K562 (cell line): ENCODE measurements around the gene LRP4. TPM values are rescaled to one million over a fixed set of nuclear protein-coding genes. Genes with fewer than 3 reads are reported as not detected.

Source experiments
- ATF7 ChIP-seq: fragments of 450-650 bp; IDR thresholded peaks from 2 replicates; pipeline ENCODE4 v1.7.1; 2014; ENCODE audit warnings: mild to moderate bottlenecking, moderate library complexity
- C11orf30 ChIP-seq: fragments of 450-650 bp; IDR thresholded peaks from 2 replicates; pipeline ENCODE4 v1.6.1; 2016; ENCODE audit warnings: low read depth, mild to moderate bottlenecking
- FOSL1 ChIP-seq: fragments of 200-800 bp; sonication (Bioruptor generic); conservative IDR thresholded peaks from 2 replicates; pipeline ENCODE4 v1.6.1; 2016; ENCODE audit warnings: missing genetic modification characterization, missing compliant biosample characterization
- FOXJ3 ChIP-seq: sonication (generic); formaldehyde crosslinking; IDR thresholded peaks from 2 replicates; pipeline ENCODE4 v1.4.0; 2020; ENCODE audit warnings: mild to moderate bottlenecking, missing genetic modification reagents
- HMGXB4 ChIP-seq: sonication (generic); formaldehyde crosslinking; IDR thresholded peaks from 2 replicates; pipeline ENCODE4 v1.8.1; 2023; ENCODE audit warnings: mild to moderate bottlenecking, missing genetic modification reagents
- JUN ChIP-seq, 2 experiments: sonication (generic) in 1 of 2; formaldehyde crosslinking in 1 of 2; IDR thresholded peaks; 2 replicates each; pipeline versions ENCODE4 v1.6.1 to v1.8.0; 2012 to 2022; ENCODE audit warnings: borderline replicate concordance in 2 of 2, mild to moderate bottlenecking in 2 of 2, improper control_type of control experiment in 1 of 2, low read depth in 1 of 2, low read length in 1 of 2, missing genetic modification reagents in 1 of 2
- JUND ChIP-seq, 2 experiments: IDR thresholded peaks; 2 replicates in 1 of 2; 3 replicates in 1 of 2; pipeline ENCODE4 v1.6.1; 2011; ENCODE audit warnings: borderline replicate concordance in 2 of 2, low read depth in 2 of 2, low read length in 2 of 2, improper control_type of control experiment in 1 of 2, missing biosample characterization in 1 of 2, missing genetic modification characterization in 1 of 2, missing genetic modification reagents in 1 of 2
- MEIS2 ChIP-seq: fragments of 450-650 bp; IDR thresholded peaks from 2 replicates; pipeline ENCODE4 v1.6.1; 2014; ENCODE audit warnings: mild to moderate bottlenecking; ENCODE audit not compliant: partially characterized antibody
- POLR2A ChIP-seq: fragments of 450-650 bp; conservative IDR thresholded peaks from 2 replicates; pipeline ENCODE4 v1.6.1; 2016
- TRIM24 ChIP-seq, 2 experiments: fragments of 450-650 bp; IDR thresholded peaks; 2 replicates each; pipeline ENCODE4 v1.6.1; 2016
- ZBTB11 ChIP-seq, 3 experiments: fragments of 200-800 bp in 1 of 3; fragments of 250-450 bp in 1 of 3; fragments of 450-650 bp in 1 of 3; sonication (Bioruptor Pico) in 1 of 3; sonication (Bioruptor generic) in 1 of 3; formaldehyde crosslinking in 1 of 3; IDR thresholded peaks; 2 replicates each; pipeline versions ENCODE4 v1.6.1 to v1.8.0; 2016 to 2022; ENCODE audit warnings: mild to moderate bottlenecking in 2 of 3, missing genetic modification characterization in 2 of 3, missing compliant biosample characterization in 1 of 3, moderate library complexity in 1 of 3
- ZEB2 ChIP-seq: fragments of 450-650 bp; IDR thresholded peaks from 2 replicates; pipeline ENCODE4 v1.6.1; 2016
- ZFP36 ChIP-seq: fragments of 150-350 bp; IDR thresholded peaks from 2 replicates; pipeline ENCODE4 v1.6.1; 2018; ENCODE audit warnings: low read length, low read depth; ENCODE audit not compliant: partially characterized antibody
- ZNF121 ChIP-seq: sonication (generic); formaldehyde crosslinking; conservative IDR thresholded peaks from 2 replicates; pipeline ENCODE4 v1.8.0; 2022; ENCODE audit warnings: missing genetic modification reagents
- ZNF384 ChIP-seq: IDR thresholded peaks from 2 replicates; pipeline ENCODE4 v1.6.1; 2012; ENCODE audit warnings: low read depth, low read length, improper control_type of control experiment
- ZNF431 ChIP-seq: sonication (generic); formaldehyde crosslinking; IDR thresholded peaks from 2 replicates; pipeline ENCODE4 v1.8.0; 2022; ENCODE audit warnings: mild to moderate bottlenecking, missing genetic modification reagents
- ZNF444 ChIP-seq: fragments of 250-450 bp; sonication (Bioruptor Pico); IDR thresholded peaks from 2 replicates; pipeline ENCODE4 v1.4.0; 2020; ENCODE audit warnings: mild to moderate bottlenecking, moderate library complexity
- ZNF589 ChIP-seq: fragments of 200-800 bp; sonication (Bioruptor generic); IDR thresholded peaks from 2 replicates; pipeline ENCODE4 v1.6.1; 2016; ENCODE audit warnings: low read depth, missing genetic modification characterization, missing compliant biosample characterization
- ZZZ3 ChIP-seq: fragments of 450-650 bp; IDR thresholded peaks from 2 replicates; pipeline ENCODE4 v1.6.1; 2016; ENCODE audit warnings: antibody characterized with exemption, mild to moderate bottlenecking, moderate library complexity
- polyA plus RNA-seq, 8 experiments: library from polyadenylated mRNA; depleted of rRNA in 4 of 8; stranded (reverse) in 5 of 8; unstranded in 3 of 8; fragments of >200 nt; fragmentation: Nextera tagmentation in 2 of 8; fragmentation: Illumina TruSeq in 1 of 8; extraction: Ambion mirVana in 2 of 8; extraction: Trizol in 1 of 8; gene quantifications; 2 replicates each; pipeline versions ENCODE4 v1.2.1 to v1.2.3, GENCODE V29; 2011 to 2014; ENCODE audit warnings: inconsistent platforms in 1 of 8, missing spikeins in 1 of 8
- total RNA-seq, 7 experiments: library from RNA; depleted of rRNA in 6 of 7; stranded (reverse); fragments of >200 nt in 6 of 7; fragmentation: Illumina TruSeq in 2 of 7; extraction: Trizol in 2 of 7; gene quantifications; 2 replicates each; pipeline versions ENCODE4 v1.2.1 to v1.2.3, GENCODE V29; 2011 to 2021; ENCODE audit warnings: low replicate concordance in 1 of 7
- TF ChIP-seq, protein P1 (sequence below): fragments of 150-350 bp; conservative IDR thresholded peaks from 2 replicates; pipeline ENCODE4 v1.6.1; 2014; ENCODE audit warnings: low read length

Gene LRP4
- total and polyA plus RNA-seq, 9 of the 15 experiments (the other 6 are each of a cell fraction or from before 2014, with no cell fraction given): 0.04 to 0.54 (median 0.10) TPM

GRCh38 chr11:46930089-46930488 lies 11.7 kb upstream of the LRP4 start (continued):
- 0 out of 2 replicates have a peak, but pooled peaks have one; percentile 14 for TF ChIP-seq ATF7
- no peak for TF ChIP-seq ZNF431 (CRISPR knock-in tag)
- peak; percentile 13 for TF ChIP-seq MEIS2
- TF ChIP-seq TRIM24 (IDR thresholded peaks at IDR 0.05): peak in 1 of 2 experiments; percentile 16; a peak in 1 of 4 replicates
- TF ChIP-seq ZNF589 (CRISPR knock-in tag): no peak
- TF ChIP-seq ZNF121: no peak
- TF ChIP-seq FOXJ3 (CRISPR knock-in tag): 0 out of 2 replicates have a peak, but pooled peaks have one; percentile 71
- TF ChIP-seq HMGXB4 (CRISPR knock-in tag): no peak
- TF ChIP-seq JUND (IDR thresholded peaks at IDR 0.05; ENCODE audit: borderline replicate concordance, low read depth, low read length): peak; percentile 86
- peak; percentile 90 for TF ChIP-seq JUND (tag; IDR thresholded peaks at IDR 0.05; ENCODE audit: borderline replicate concordance, low read depth, low read length)
- TF ChIP-seq POLR2A: no peak
- peak; percentile 92 for TF ChIP-seq FOSL1
- TF ChIP-seq, protein P1, sequence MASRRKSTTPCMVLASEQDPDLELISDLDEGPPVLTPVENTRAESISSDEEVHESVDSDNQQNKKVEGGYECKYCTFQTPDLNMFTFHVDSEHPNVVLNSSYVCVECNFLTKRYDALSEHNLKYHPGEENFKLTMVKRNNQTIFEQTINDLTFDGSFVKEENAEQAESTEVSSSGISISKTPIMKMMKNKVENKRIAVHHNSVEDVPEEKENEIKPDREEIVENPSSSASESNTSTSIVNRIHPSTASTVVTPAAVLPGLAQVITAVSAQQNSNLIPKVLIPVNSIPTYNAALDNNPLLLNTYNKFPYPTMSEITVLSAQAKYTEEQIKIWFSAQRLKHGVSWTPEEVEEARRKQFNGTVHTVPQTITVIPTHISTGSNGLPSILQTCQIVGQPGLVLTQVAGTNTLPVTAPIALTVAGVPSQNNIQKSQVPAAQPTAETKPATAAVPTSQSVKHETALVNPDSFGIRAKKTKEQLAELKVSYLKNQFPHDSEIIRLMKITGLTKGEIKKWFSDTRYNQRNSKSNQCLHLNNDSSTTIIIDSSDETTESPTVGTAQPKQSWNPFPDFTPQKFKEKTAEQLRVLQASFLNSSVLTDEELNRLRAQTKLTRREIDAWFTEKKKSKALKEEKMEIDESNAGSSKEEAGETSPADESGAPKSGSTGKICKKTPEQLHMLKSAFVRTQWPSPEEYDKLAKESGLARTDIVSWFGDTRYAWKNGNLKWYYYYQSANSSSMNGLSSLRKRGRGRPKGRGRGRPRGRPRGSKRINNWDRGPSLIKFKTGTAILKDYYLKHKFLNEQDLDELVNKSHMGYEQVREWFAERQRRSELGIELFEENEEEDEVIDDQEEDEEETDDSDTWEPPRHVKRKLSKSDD: no peak
- peak; percentile 87 for TF ChIP-seq ZNF384
- TF ChIP-seq ZEB2: 0 out of 2 replicates have a peak, but pooled peaks have one; percentile 53
- no peak for TF ChIP-seq ZZZ3
- TF ChIP-seq ZBTB11 (CRISPR knock-in tag; IDR thresholded peaks at IDR 0.05): 0 out of 6 replicates have a peak, but pooled peaks of 1 of the 3 experiments have one; percentile 21
- peak; percentile 90 for TF ChIP-seq C11orf30
- TF ChIP-seq ZFP36: no peak
- TF ChIP-seq ZNF444 (CRISPR knock-in tag): no peak
- TF ChIP-seq JUN (IDR thresholded peaks at IDR 0.05; ENCODE audit: borderline replicate concordance, low read depth, low read length): peak; percentile 72
- TF ChIP-seq JUN (CRISPR knock-in tag; IDR thresholded peaks at IDR 0.05; ENCODE audit: borderline replicate concordance): no peak
